ENCODE measurements around the gene LINGO1.

The LINGO1 gene

GRCh38 chr15:77619883-77620282 is 12.8 kb downstream of the LINGO1 start:
- no peak for DNase-seq (ENCODE audit: extremely low read depth in 1 of 2, low read depth in 1 of 2)

GRCh38 chr15:77617476-77618230 is 15.1 kb downstream of the LINGO1 start:
- no peak for DNase-seq (ENCODE audit: extremely low read depth in 1 of 2, low read depth in 1 of 2)

- no peak for DNase-seq (ENCODE audit: extremely low read depth in 1 of 2, low read depth in 1 of 2)
Observed at GRCh38 chr15:77616072-77616471, 16.6 kb downstream of the LINGO1 start.

GRCh38 chr15:77615472-77615871 is 17.2 kb downstream of the LINGO1 start:
- DNase-seq (ENCODE audit: extremely low read depth in 1 of 2, low read depth in 1 of 2) = no peak

GRCh38 chr15:77614251-77614806 is 18.4 kb downstream of the LINGO1 start:
- DNase-seq (ENCODE audit: extremely low read depth in 1 of 2, low read depth in 1 of 2) = no peak

- DNase-seq (ENCODE audit: extremely low read depth in 1 of 2, low read depth in 1 of 2) = no peak
Observed at GRCh38 chr15:77613814-77614213, 18.9 kb downstream of the LINGO1 start.

- DNase-seq (ENCODE audit: extremely low read depth in 1 of 2, low read depth in 1 of 2) = no peak
Observed at GRCh38 chr15:77612958-77613601, 19.6 kb downstream of the LINGO1 start.

- DNase-seq (ENCODE audit: extremely low read depth in 1 of 2, low read depth in 1 of 2) = no peak
Observed at GRCh38 chr15:77611767-77612166, 20.9 kb downstream of the LINGO1 start.

- DNase-seq (ENCODE audit: extremely low read depth in 1 of 2, low read depth in 1 of 2) = no peak
Observed at GRCh38 chr15:77610731-77611130, 22.0 kb downstream of the LINGO1 start.

GRCh38 chr15:77609558-77609957 is 23.2 kb downstream of the LINGO1 start:
- no peak for DNase-seq (ENCODE audit: extremely low read depth in 1 of 2, low read depth in 1 of 2)

GRCh38 chr15:77608774-77609173 is 23.9 kb downstream of the LINGO1 start:
- DNase-seq (ENCODE audit: extremely low read depth in 1 of 2, low read depth in 1 of 2) = no peak

GRCh38 chr15:77607894-77608261 is 24.8 kb downstream of the LINGO1 start:
- no peak for DNase-seq (ENCODE audit: extremely low read depth in 1 of 2, low read depth in 1 of 2)

- DNase-seq (ENCODE audit: extremely low read depth in 1 of 2, low read depth in 1 of 2) = no peak
Observed at GRCh38 chr15:77607111-77607893, 25.4 kb downstream of the LINGO1 start.

GRCh38 chr15:77606142-77607034 is 26.3 kb downstream of the LINGO1 start:
- no peak for DNase-seq (ENCODE audit: extremely low read depth in 1 of 2, low read depth in 1 of 2)

- no peak for DNase-seq (ENCODE audit: extremely low read depth in 1 of 2, low read depth in 1 of 2)
Observed at GRCh38 chr15:77605547-77605946, 27.2 kb downstream of the LINGO1 start.

GRCh38 chr15:77604973-77605372 is 27.7 kb downstream of the LINGO1 start:
- DNase-seq (ENCODE audit: extremely low read depth in 1 of 2, low read depth in 1 of 2) = no peak

GRCh38 chr15:77603611-77604336 is 28.9 kb downstream of the LINGO1 start:
- no peak for DNase-seq (ENCODE audit: extremely low read depth in 1 of 2, low read depth in 1 of 2)

GRCh38 chr15:77602800-77603199 is 29.9 kb downstream of the LINGO1 start:
- no peak for DNase-seq (ENCODE audit: extremely low read depth in 1 of 2, low read depth in 1 of 2)

- DNase-seq (ENCODE audit: extremely low read depth in 1 of 2, low read depth in 1 of 2) = no peak
Observed at GRCh38 chr15:77599899-77600298, 32.8 kb downstream of the LINGO1 start.

GRCh38 chr15:77599357-77599756 is 33.4 kb downstream of the LINGO1 start:
- DNase-seq (ENCODE audit: extremely low read depth in 1 of 2, low read depth in 1 of 2) = no peak

Data from activated CD8-positive, alpha-beta memory T cell treated with anti-CD3 and anti-CD28 coated beads for 1 hour (primary cell).